Right lobe of liver (tissue), 6 donors: ENCODE data around the gene DEPDC5. TPM values are rescaled to one million over a fixed set of nuclear protein-coding genes. Genes with fewer than 3 reads are reported as not detected.

Experiments used
- ATAC-seq, 4 donors: fragments of 200-7000 bp; cut with Tn5 transposase; one replicate each; pipeline ENCODE4 v1.9.1; 2020; ENCODE audit warnings: mild to moderate bottlenecking in 4 of 4, moderate library complexity in 4 of 4
- DNase-seq, 3 donors: peaks; one replicate each; pipeline ENCODE4 v3.0.0-alpha.2; 2020
- H3K27ac ChIP-seq, 3 donors: fragments of 200-600 bp; one replicate each; pipeline ENCODE4 v1.8.0; 2022
- H3K27me3 ChIP-seq, 2 donors: fragments of 200-600 bp; one replicate each; pipeline ENCODE4 v1.8.0; 2022
- H3K36me3 ChIP-seq, 4 donors: fragments of 200-600 bp; sonication (generic) in 1 of 4; one replicate each; pipeline versions ENCODE4 v1.5.1 to v1.8.0; 2017 to 2022; ENCODE audit warnings: control low read depth in 1 of 4
- H3K4me1 ChIP-seq, 4 donors: fragments of 200-600 bp; sonication (generic) in 1 of 4; one replicate each; pipeline versions ENCODE4 v1.5.1 to v1.8.0; 2017 to 2022; ENCODE audit warnings: control low read depth in 1 of 4
- H3K4me3 ChIP-seq, 3 donors: fragments of 200-600 bp; one replicate each; pipeline ENCODE4 v1.8.0; 2022
- H3K9me3 ChIP-seq, 4 donors: fragments of 200-600 bp; sonication (generic) in 1 of 4; one replicate each; pipeline versions ENCODE4 v1.5.1 to v1.8.0; 2017 to 2022; ENCODE audit warnings: control low read depth in 1 of 4
- POLR2A ChIP-seq: fragments of 450-650 bp; IDR thresholded peaks from one replicate; pipeline ENCODE4 v1.6.1; 2017; ENCODE audit warnings: antibody characterized with exemption, mild to moderate bottlenecking
- WGBS: methylation state at CpG from one replicate; pipeline ENCODE4 v1.1.6; 2018; ENCODE audit warnings: low coverage, low lambda C conversion rate; ENCODE audit not compliant: insufficient coverage; ENCODE audit errors: missing lambda C conversion rate; 5-methylcytosine and 5-hydroxymethylcytosine counted together
- intact Hi-C, 2 donors: fragments of 100-400 bp; cut with DNase I; formaldehyde crosslinking; loops; one replicate each; pipeline versions ENCODE4 v1.11.2 to v1.14.1; 2022
- total RNA-seq, 6 experiments: library from RNA; depleted of rRNA in 2 of 6; stranded (reverse); fragments of >200 nt in 2 of 6; fragmentation: NEBNext Ultra II Directional in 3 of 6; extraction: Animal tissue kit (Norgen Biotek cat#: 25700) in 3 of 6; gene quantifications; one replicate each; pipeline versions ENCODE4 v1.1.0 to v1.2.4, GENCODE V29; 2016 to 2023
- TF ChIP-seq, protein P1 (sequence below), 4 donors: fragments of 200-600 bp in 3 of 4; fragments of 450-650 bp in 1 of 4; IDR thresholded peaks; one replicate each; pipeline versions ENCODE4 v1.5.1 to v1.8.0; 2016 to 2022; ENCODE audit warnings: antibody characterized with exemption in 4 of 4, mild to moderate bottlenecking in 2 of 4
- donor health status: DM: no; HTN: yes; CAD: no.
- donor health status: DM: no; HTN: no; CAD: no.
- donor health status: DM: no; HTN: no; CAD: no.
- donor health status: DM: no; HTN: yes; CAD: no.
- donor health status: DM: no; HTN: yes; CAD: no.

Gene DEPDC5
- total RNA-seq, 6 experiments from 2014 or later = 9.1 to 22.9 (median 14.6) TPM

DNA sequence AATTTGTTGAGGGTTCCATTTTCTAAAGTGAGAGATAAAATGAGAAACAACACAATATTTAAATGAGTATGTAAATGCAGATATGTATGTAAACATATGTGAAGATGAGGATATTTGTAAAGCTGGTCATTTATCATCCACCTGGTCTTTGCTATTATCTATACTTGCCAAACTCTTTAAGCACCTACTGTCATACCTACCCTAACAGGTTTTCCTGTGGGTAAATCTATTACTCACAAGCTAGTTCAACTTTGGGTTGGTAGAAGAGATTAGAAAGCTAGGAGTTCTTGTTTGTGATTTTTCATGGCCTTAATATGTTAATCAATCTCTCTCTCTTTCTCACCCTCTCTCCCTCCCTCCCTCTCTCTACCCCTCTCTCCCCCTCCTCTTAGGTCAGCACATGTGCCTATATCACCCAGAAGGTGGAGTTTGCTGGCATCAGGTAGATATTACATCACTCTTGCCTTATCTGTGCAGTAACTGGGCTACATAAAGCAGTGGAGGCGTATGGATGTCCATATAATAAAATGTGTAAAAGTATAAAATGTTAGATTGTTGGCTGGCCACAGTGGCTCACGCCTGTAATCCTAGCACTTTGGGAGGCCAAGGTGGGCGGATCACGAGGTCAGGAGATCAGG is 14.7 kb downstream of the DEPDC5 start:
- H3K4me3 ChIP-seq = no peak overlapping the region
- no peak for DNase-seq
- H3K27ac ChIP-seq = no peak overlapping the region
- no peaks in the 10 kb centered on the region for H3K9me3 ChIP-seq
- H3K36me3 ChIP-seq = peaks cover 4 to 63% (median 10%) of the 10 kb centered on the region in 4 donors
- WGBS = 94% methylated on average over 4 of the region's 4 CpGs
- no peaks in the 10 kb centered on the region for H3K4me1 ChIP-seq
- no peak for ATAC-seq
- no peak for TF ChIP-seq POLR2A
- TF ChIP-seq, protein P1, sequence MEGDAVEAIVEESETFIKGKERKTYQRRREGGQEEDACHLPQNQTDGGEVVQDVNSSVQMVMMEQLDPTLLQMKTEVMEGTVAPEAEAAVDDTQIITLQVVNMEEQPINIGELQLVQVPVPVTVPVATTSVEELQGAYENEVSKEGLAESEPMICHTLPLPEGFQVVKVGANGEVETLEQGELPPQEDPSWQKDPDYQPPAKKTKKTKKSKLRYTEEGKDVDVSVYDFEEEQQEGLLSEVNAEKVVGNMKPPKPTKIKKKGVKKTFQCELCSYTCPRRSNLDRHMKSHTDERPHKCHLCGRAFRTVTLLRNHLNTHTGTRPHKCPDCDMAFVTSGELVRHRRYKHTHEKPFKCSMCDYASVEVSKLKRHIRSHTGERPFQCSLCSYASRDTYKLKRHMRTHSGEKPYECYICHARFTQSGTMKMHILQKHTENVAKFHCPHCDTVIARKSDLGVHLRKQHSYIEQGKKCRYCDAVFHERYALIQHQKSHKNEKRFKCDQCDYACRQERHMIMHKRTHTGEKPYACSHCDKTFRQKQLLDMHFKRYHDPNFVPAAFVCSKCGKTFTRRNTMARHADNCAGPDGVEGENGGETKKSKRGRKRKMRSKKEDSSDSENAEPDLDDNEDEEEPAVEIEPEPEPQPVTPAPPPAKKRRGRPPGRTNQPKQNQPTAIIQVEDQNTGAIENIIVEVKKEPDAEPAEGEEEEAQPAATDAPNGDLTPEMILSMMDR (IDR thresholded peaks at IDR 0.05) = no peak
- no peaks in the 10 kb centered on the region for H3K27me3 ChIP-seq
- intact Hi-C loops = no loop called here

DNA sequence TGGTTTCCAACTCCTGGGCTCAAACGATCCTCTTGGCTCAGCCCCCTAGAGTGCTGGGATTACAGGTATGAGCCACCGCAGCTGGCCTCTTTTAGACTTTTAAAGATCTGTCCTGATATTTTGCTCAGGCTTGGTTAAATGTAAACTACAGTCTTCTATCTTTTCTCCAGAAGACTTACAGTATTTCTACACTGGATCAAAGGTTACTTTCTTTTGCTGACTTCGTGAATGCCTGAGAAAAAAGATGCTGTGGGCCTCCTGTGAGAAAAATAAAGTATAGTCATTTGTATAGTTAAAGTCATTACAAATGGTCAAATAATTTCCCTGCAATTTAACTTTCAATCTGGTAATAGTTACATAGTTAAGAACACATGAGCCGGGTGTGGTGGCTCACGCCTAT is 19.6 kb downstream of the DEPDC5 start:
- WGBS = 87% methylated on average over 5 of the region's 5 CpGs
- peaks cover 0 to 54% (median 9%) of the 10 kb centered on the region in 4 donors for H3K36me3 ChIP-seq
- no peak overlapping the region for H3K4me3 ChIP-seq
- no peak for TF ChIP-seq POLR2A
- TF ChIP-seq, protein P1 (IDR thresholded peaks at IDR 0.05) = no peak
- H3K9me3 ChIP-seq = no peaks in the 10 kb centered on the region
- intact Hi-C loops = no loop called here
- no peak for DNase-seq
- no peaks in the 10 kb centered on the region for H3K4me1 ChIP-seq
- no peaks in the 10 kb centered on the region for H3K27me3 ChIP-seq
- no peak for ATAC-seq
- H3K27ac ChIP-seq = no peak overlapping the region

DNA sequence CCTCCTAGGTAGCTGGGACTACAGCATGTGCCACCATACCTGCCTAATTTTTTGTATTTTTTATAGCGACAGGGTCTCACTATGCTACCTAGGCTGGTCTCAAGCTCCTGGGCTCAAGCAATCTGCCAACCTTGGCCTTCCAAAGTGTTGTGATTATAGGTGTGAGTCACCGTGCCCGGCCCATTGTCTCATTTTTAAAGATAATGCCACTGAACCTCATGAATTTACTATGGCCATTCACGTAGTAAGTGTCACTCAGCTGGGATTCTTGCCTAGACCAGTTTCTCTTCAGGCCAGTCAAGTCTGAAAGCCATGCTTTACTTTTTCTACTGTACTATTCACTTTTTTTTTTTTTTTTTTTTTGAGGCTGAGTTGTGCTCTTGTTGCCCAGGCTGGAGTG is 22.4 kb downstream of the DEPDC5 start:
- ATAC-seq = no peak
- Histone ChIP-seq H3K36me3 (peaks cover 0 to 46% (median 16%) of the 10 kb centered on the region in 4 donors), H3K4me3 (no peak overlapping the region), H3K4me1 (no peaks in the 10 kb centered on the region), H3K27me3 (no peaks in the 10 kb centered on the region), H3K9me3 (no peaks in the 10 kb centered on the region), H3K27ac (no peak overlapping the region)
- DNase-seq = no peak
- 98% methylated on average over 4 of the region's 4 CpGs for WGBS
- TF ChIP-seq, protein P1 (IDR thresholded peaks at IDR 0.05) = no peak
- no peak for TF ChIP-seq POLR2A
- intact Hi-C loops = no loop called here

DNA sequence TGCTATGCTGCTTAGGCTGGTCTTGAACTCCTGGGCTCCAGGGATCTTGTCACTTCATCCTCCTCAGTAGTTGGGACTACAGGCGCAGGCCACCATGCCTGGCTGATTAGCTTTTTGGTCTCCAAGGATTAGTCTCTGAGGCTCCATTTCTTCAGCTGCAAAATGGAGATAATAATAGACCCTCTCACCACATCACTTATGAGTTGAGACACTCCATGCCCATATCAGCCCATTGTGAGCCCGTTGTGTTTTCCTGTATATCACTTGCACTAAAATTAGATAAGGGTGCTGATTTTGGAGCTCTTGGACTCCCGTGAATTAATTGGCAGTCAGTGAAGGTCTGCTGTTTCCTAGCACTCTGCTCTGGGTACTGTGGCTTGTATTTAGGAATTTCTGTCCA is 36.0 kb downstream of the DEPDC5 start:
- ATAC-seq = peak in 2 of 4 donors; percentile 13 to 29

More for the DNA sequence above, 36.0 kb downstream of the DEPDC5 start:
- DNase-seq = no peak
- WGBS = 36% methylated on average over 3 of the region's 3 CpGs
- H3K27ac ChIP-seq = peak overlapping the region in 1 of 3 donors; percentile 38
- TF ChIP-seq, protein P1 (IDR thresholded peaks at IDR 0.05) = no peak
- TF ChIP-seq POLR2A = no peak
- H3K4me1 ChIP-seq = peaks cover 0 to 10% (median 5%) of the 10 kb centered on the region in 4 donors
- H3K9me3 ChIP-seq = no peaks in the 10 kb centered on the region
- no peak overlapping the region for H3K4me3 ChIP-seq
- intact Hi-C loops = no loop called here
- H3K27me3 ChIP-seq = no peaks in the 10 kb centered on the region
- peaks cover 0 to 36% (median 5%) of the 10 kb centered on the region in 4 donors for H3K36me3 ChIP-seq
